Lower leg skin (tissue), 3 donors: ENCODE measurements around the gene AGXT.

Experiments used
- POLR2A ChIP-seq, 2 donors: fragments of 450-650 bp; IDR thresholded peaks; one replicate each; pipeline ENCODE4 v1.6.1; 2016 to 2017; ENCODE audit warnings: antibody characterized with exemption in 2 of 2, mild to moderate bottlenecking in 1 of 2, moderate library complexity in 1 of 2
- TF ChIP-seq, protein P1 (sequence below), 3 donors: fragments of 450-650 bp; IDR thresholded peaks; one replicate each; pipeline ENCODE4 v1.5.1; 2016; ENCODE audit warnings: antibody characterized with exemption in 3 of 3, mild to moderate bottlenecking in 3 of 3, moderate library complexity in 2 of 3

DNA sequence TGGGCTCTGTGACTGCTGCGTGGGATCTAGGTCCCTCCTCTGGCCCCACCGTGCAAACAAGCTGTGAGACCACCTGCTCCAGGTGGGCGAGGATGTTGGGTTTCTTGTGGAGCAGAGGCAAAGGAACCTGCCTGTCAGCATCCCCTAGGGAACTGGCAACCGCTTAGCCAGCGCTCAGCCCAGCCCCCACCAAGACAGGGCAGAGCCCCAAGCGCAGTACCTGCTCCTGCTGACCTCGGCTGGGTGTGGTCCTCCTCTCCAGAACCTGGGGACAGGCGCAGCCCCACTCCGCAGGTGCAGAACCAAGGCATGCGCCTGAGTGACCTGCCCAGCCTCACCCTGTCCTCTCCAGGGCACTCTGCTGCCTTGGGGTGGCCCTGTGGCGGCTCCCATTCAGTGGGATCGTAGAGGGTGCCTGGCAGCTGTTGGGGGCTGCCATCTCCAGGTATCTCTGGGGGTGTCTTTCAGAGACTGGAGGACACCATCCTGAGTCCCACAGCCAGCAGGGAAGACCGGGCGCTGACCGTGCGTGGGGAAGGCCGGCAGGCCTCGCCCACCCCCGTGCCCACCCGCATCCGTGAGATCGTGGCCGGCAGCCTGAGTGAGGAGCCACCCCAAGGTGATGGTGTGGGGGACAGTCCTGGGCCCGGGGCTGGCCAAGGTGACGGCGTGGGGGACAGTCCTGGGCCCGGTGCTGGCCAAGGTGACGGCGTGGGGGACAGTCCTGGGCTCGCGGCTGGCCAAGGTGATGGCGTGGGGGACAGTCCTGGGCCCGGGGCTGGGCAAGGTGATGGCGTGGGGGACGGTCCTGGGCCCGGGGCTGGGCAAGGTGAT lies 49.9 kb downstream of the AGXT start:
- TF ChIP-seq, protein P1, sequence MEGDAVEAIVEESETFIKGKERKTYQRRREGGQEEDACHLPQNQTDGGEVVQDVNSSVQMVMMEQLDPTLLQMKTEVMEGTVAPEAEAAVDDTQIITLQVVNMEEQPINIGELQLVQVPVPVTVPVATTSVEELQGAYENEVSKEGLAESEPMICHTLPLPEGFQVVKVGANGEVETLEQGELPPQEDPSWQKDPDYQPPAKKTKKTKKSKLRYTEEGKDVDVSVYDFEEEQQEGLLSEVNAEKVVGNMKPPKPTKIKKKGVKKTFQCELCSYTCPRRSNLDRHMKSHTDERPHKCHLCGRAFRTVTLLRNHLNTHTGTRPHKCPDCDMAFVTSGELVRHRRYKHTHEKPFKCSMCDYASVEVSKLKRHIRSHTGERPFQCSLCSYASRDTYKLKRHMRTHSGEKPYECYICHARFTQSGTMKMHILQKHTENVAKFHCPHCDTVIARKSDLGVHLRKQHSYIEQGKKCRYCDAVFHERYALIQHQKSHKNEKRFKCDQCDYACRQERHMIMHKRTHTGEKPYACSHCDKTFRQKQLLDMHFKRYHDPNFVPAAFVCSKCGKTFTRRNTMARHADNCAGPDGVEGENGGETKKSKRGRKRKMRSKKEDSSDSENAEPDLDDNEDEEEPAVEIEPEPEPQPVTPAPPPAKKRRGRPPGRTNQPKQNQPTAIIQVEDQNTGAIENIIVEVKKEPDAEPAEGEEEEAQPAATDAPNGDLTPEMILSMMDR (IDR thresholded peaks at IDR 0.05), result no peak
- no peak for TF ChIP-seq POLR2A (IDR thresholded peaks at IDR 0.05)
